Measurements from ENCODE around the gene ASB12.
A peak's percentile ranks its signal among the peaks of the same experiment; 100 is the strongest.
"Not testable (repeated sequence)": the region's sequence is repeated elsewhere in the genome, so short reads cannot be mapped to it uniquely, and the experiment has no call there.

The ASB12 gene, protein sequence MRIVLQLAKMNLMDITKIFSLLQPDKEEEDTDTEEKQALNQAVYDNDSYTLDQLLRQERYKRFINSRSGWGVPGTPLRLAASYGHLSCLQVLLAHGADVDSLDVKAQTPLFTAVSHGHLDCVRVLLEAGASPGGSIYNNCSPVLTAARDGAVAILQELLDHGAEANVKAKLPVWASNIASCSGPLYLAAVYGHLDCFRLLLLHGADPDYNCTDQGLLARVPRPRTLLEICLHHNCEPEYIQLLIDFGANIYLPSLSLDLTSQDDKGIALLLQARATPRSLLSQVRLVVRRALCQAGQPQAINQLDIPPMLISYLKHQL

DNA sequence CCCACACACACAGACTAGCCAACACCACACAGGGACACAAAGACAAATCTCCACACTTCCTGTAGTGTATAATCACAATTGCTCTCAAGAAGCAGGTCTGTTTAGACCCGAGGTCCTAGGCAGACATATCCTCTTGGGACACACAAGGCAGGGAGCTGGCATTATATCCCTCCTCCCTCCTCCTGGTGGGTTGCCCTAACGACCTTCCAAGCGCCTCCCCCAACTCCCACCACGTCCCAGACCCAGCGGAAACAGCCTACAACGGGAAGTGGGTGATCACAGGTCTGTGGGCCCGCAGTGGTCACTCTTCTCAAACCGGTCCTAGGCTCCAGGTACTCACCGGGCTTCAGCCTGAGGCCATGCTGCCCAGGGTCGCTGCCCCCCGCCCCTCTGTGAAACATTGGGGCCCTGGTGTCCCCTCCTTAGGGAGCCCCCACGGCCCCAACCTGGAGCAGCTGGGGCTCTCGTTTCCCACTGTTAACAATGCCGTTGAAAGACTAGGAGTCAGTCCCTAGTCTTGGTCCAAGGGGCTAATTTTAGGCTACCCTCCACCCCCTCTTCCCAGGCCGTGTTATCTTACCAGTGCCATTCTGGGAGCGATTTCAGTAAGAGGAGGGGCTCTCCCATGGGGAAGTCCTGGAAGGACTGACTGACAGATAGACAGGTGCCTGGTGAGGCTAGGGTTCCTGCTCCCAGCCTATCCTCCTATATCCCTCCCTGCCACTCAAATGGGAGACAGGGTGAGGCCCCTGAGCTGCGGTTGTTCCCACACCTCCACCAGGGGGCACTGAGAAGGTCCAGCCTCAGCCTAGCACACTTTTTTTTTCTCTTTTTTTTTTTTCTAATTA lies at the start of gene ASB12:
Gene ASB12, minus strand, starts transcription at position 485 of the 848 bp plus-strand sequence. CDS start 4,957 bp downstream, outside the sequence.
- Histone ChIP-seq H3K4me1 (ENCODE audit: insufficient read depth, insufficient read length) (no peaks in the 10 kb centered on the region), H3K9me3 (ENCODE audit: insufficient read depth, low read length) (no peaks in the 10 kb centered on the region), H3K9ac (ENCODE audit: insufficient read length, low read depth) (no peak within 1 kb of the TSS), H3K4me3 (ENCODE audit: insufficient read length, low read depth) (no peak within 1 kb of the TSS), H3K27me3 (ENCODE audit: insufficient read depth, insufficient read length) (no peaks in the 10 kb centered on the region), H3K36me3 (ENCODE audit: insufficient read depth, insufficient read length, low read length) (no peaks in the 10 kb centered on the region)
- DNase-seq (ENCODE audit: low read depth, low spot score): no peak
- TF ChIP-seq SUZ12 (IDR thresholded peaks at IDR 0.05; ENCODE audit: extremely low read depth, insufficient read depth, insufficient read length) (no peak), YY1 (IDR thresholded peaks at IDR 0.05; ENCODE audit: insufficient read depth, insufficient read length) (no peak), ZNF274 (IDR thresholded peaks at IDR 0.05; ENCODE audit: low read depth, low read length) (no peak)

DNA sequence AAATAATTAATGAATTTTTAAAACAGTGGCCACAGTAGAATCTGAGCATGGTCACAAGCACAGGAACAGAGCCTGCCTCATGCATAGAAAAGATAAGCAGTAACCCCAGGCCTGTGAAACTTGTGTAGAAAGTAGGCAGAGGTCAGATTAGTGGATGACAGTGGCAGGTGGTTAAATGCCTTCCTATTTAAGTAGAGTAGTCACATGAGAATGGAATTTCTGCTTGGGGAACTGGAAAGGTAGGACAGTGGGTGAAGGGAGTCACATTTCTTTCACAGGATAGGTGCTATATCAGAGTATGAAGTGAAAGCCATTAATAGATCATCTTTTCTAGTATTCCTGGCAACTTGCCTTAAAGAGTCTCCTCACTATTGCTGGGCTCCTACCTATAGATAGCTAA lies 34.9 kb upstream of the ASB12 start:
- no peaks in the 10 kb centered on the region for H3K9me3 ChIP-seq (ENCODE audit: insufficient read depth, low read length)
- no peaks in the 10 kb centered on the region for H3K27me3 ChIP-seq (ENCODE audit: insufficient read depth, insufficient read length)
- no peak for DNase-seq (ENCODE audit: low read depth, low spot score)
- TF ChIP-seq YY1 (IDR thresholded peaks at IDR 0.05; ENCODE audit: insufficient read depth, insufficient read length) (no peak), SUZ12 (IDR thresholded peaks at IDR 0.05; ENCODE audit: extremely low read depth, insufficient read depth, insufficient read length) (no peak), ZNF274 (IDR thresholded peaks at IDR 0.05; ENCODE audit: low read depth, low read length) (no peak)
- H3K4me1 ChIP-seq (ENCODE audit: insufficient read depth, insufficient read length): no peaks in the 10 kb centered on the region
- H3K4me3 ChIP-seq (ENCODE audit: insufficient read length, low read depth): no peak overlapping the region
- H3K36me3 ChIP-seq (ENCODE audit: insufficient read depth, insufficient read length, low read length): no peaks in the 10 kb centered on the region
- no peak overlapping the region for H3K9ac ChIP-seq (ENCODE audit: insufficient read length, low read depth)

DNA sequence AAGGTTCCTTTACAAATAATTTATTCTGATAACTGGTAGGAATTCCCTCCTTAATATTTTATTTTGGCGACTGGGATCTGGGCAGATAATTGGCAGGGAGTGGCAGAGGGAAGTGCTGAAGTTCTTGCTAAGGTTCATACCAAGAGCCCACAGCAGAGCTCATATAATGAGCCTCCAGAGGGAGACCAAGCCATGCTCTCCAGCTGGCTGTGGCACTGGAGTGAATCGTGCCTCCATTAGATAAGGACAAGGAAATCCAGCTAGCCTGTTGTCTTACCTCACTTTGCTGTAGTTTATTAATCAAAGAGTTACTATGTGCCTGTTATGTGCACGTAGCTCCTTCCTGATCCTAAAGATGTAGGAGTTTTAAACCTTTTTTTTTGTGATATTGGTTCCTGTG lies 1.3 kb downstream of the ASB12 start:
- no peak for TF ChIP-seq ZNF274 (IDR thresholded peaks at IDR 0.05; ENCODE audit: low read depth, low read length)
- no peak for TF ChIP-seq SUZ12 (IDR thresholded peaks at IDR 0.05; ENCODE audit: extremely low read depth, insufficient read depth, insufficient read length)
- TF ChIP-seq YY1 (IDR thresholded peaks at IDR 0.05; ENCODE audit: insufficient read depth, insufficient read length): no peak
- H3K4me3 ChIP-seq (ENCODE audit: insufficient read length, low read depth): no peak overlapping the region
- H3K36me3 ChIP-seq (ENCODE audit: insufficient read depth, insufficient read length, low read length): no peaks in the 10 kb centered on the region
- H3K4me1 ChIP-seq (ENCODE audit: insufficient read depth, insufficient read length): no peaks in the 10 kb centered on the region
- DNase-seq (ENCODE audit: low read depth, low spot score): no peak
- H3K9me3 ChIP-seq (ENCODE audit: insufficient read depth, low read length): no peaks in the 10 kb centered on the region
- no peaks in the 10 kb centered on the region for H3K27me3 ChIP-seq (ENCODE audit: insufficient read depth, insufficient read length)
- H3K9ac ChIP-seq (ENCODE audit: insufficient read length, low read depth): no peak overlapping the region

DNA sequence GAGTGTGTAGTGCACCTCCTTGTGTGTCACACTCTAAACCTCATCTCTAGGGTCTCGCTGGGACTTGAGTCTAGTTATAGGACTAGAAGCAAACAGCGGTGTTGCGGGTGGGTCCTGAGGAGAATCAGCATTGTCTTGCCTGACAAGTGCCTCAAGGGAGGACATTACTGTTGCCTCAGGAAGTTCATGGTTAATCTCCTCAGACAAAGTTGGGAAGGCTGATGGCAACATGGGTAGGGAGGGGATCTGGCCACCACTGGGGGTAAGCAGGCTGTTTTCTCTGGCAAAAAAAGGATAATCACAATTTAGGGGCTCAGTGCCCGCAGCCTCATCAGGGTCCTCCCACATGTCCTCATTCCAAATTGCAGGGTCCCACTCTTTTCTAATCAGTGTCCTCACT lies 12.4 kb downstream of the ASB12 start:
- Histone ChIP-seq H3K9ac (ENCODE audit: insufficient read length, low read depth) (no peak overlapping the region), H3K36me3 (ENCODE audit: insufficient read depth, insufficient read length, low read length) (no peaks in the 10 kb centered on the region), H3K27me3 (ENCODE audit: insufficient read depth, insufficient read length) (no peaks in the 10 kb centered on the region), H3K4me3 (ENCODE audit: insufficient read length, low read depth) (no peak overlapping the region), H3K9me3 (ENCODE audit: insufficient read depth, low read length) (no peaks in the 10 kb centered on the region), H3K4me1 (ENCODE audit: insufficient read depth, insufficient read length) (no peaks in the 10 kb centered on the region)
- no peak for DNase-seq (ENCODE audit: low read depth, low spot score)
- TF ChIP-seq SUZ12 (IDR thresholded peaks at IDR 0.05; ENCODE audit: extremely low read depth, insufficient read depth, insufficient read length) (no peak), ZNF274 (IDR thresholded peaks at IDR 0.05; ENCODE audit: low read depth, low read length) (no peak), YY1 (IDR thresholded peaks at IDR 0.05; ENCODE audit: insufficient read depth, insufficient read length) (no peak)

DNA sequence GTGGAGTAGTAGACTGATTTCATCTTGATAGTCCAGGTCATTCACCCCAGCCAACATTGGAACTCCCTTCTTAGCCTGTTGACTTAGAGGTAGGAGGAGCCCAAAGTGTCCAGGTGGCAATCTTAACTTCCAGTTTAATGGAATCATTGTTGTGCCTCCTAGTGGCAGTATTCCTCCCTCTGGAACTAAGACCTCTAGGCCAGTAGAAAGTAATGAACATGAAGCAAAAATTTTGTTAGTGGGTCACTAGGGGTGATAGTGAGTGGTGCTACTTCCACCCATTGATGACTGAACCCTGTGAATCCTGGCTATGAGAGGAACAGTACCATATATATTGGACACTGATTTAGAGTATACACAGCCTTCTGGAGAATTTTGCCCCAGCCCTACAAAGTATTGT lies 16.4 kb downstream of the ASB12 start:
- not testable (repeated sequence) for H3K9me3 ChIP-seq (ENCODE audit: insufficient read depth, low read length)

DNA sequence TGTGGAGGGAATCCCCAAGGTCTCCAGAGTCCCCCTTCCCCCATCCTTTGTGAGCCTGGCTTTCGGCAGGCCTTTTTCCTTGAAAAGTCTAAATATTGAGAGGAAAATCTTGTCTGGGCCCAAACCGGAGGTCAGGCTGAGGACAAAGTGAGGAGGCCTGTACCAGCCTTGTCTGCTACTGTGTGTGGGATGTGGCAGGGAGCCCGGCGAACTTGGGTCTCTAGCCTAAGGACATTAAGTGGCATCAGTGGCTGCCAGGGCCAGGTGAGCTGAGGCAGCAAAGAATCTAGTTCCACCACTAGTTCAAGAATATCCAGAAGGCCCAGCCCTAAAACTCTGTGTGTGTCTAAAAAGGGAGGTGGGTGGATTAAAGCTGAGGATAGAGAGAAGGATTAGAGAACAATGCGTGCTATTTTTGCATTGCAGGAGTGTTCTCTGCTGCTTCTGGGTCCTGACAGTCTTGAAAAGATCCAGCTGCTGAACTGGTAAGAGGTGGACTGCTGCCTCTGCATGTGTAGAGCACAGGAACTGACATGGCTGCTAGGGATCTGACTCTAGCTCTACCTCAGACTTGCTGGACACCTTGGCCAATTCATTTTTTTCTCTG lies 23.7 kb downstream of the ASB12 start:
- Histone ChIP-seq H3K4me1 (ENCODE audit: insufficient read depth, insufficient read length) (peaks cover 9% of the 10 kb centered on the region), H3K9ac (ENCODE audit: insufficient read length, low read depth) (peak overlapping the region; percentile 79), H3K36me3 (ENCODE audit: insufficient read depth, insufficient read length, low read length) (no peaks in the 10 kb centered on the region), H3K4me3 (ENCODE audit: insufficient read length, low read depth) (peak overlapping the region; percentile 72), H3K9me3 (ENCODE audit: insufficient read depth, low read length) (no peaks in the 10 kb centered on the region), H3K27me3 (ENCODE audit: insufficient read depth, insufficient read length) (no peaks in the 10 kb centered on the region)
- TF ChIP-seq YY1 (IDR thresholded peaks at IDR 0.05; ENCODE audit: insufficient read depth, insufficient read length) (no peak), SUZ12 (IDR thresholded peaks at IDR 0.05; ENCODE audit: extremely low read depth, insufficient read depth, insufficient read length) (no peak), ZNF274 (IDR thresholded peaks at IDR 0.05; ENCODE audit: low read depth, low read length) (no peak)
- DNase-seq (ENCODE audit: low read depth, low spot score): no peak

More for the DNA sequence above, 16.4 kb downstream of the ASB12 start:
- not testable (repeated sequence) for H3K36me3 ChIP-seq (ENCODE audit: insufficient read depth, insufficient read length, low read length); H3K4me3 ChIP-seq (ENCODE audit: insufficient read length, low read depth); DNase-seq (ENCODE audit: low read depth, low spot score); H3K4me1 ChIP-seq (ENCODE audit: insufficient read depth, insufficient read length); H3K27me3 ChIP-seq (ENCODE audit: insufficient read depth, insufficient read length); H3K9ac ChIP-seq (ENCODE audit: insufficient read length, low read depth)

Measured in NT2/D1 (cell line).